ENCODE results near the gene CNPY1. TPM values are rescaled to one million over a fixed set of nuclear protein-coding genes. Genes with fewer than 3 reads are reported as not detected.

Gene CNPY1
- polyA plus RNA-seq, 1 experiment, result not detected

GRCh38 chr7:155571581-155572345 is 25.4 kb upstream of the CNPY1 start:
- CTCF ChIA-PET, result no interaction called here
- Histone ChIP-seq H3K27ac (ENCODE audit: low read depth, low read length) (no peak overlapping the region), H3K4me3 (ENCODE audit: low read depth, low read length) (no peak overlapping the region), H3K9me3 (ENCODE audit: control insufficient read depth, insufficient read depth, low read length) (no peaks in the 10 kb centered on the region), H3K27me3 (ENCODE audit: control insufficient read depth, insufficient read depth, low read length) (no peaks in the 10 kb centered on the region)
- DNase-seq (ENCODE audit: low read depth, low spot score), result no peak
- POLR2A ChIA-PET, result no interaction called here
- no peak for TF ChIP-seq CTCF (IDR thresholded peaks at IDR 0.05; ENCODE audit: low read depth, low read length)

- no peak for DNase-seq (ENCODE audit: low read depth, low spot score)
- H3K9me3 ChIP-seq (ENCODE audit: control insufficient read depth, insufficient read depth, low read length), result no peaks in the 10 kb centered on the region; the same call in 1 of the 2 replicates
- no peak overlapping the region for H3K4me3 ChIP-seq (ENCODE audit: low read depth, low read length)
- ChIA-PET POLR2A (no interaction called here), CTCF (no interaction called here)
- TF ChIP-seq CTCF (IDR thresholded peaks at IDR 0.05; ENCODE audit: low read depth, low read length), result no peak
- H3K27me3 ChIP-seq (ENCODE audit: control insufficient read depth, insufficient read depth, low read length), result no peaks in the 10 kb centered on the region
- no peak overlapping the region for H3K27ac ChIP-seq (ENCODE audit: low read depth, low read length)
These were observed 24.6 kb upstream of the CNPY1 start for GRCh38 chr7:155570991-155571390.

- ChIA-PET CTCF (interaction anchor here (1.1 kb wide), 1 partner anchor 29 kb away, joined by 4 read pairs; no protein-coding TSS in a partner anchor), POLR2A (no interaction called here)
- DNase-seq (ENCODE audit: low read depth, low spot score), result no peak
- TF ChIP-seq CTCF (IDR thresholded peaks at IDR 0.05; ENCODE audit: low read depth, low read length), result no peak
- H3K27me3 ChIP-seq (ENCODE audit: control insufficient read depth, insufficient read depth, low read length), result no peaks in the 10 kb centered on the region
- H3K4me3 ChIP-seq (ENCODE audit: low read depth, low read length), result no peak overlapping the region
- H3K27ac ChIP-seq (ENCODE audit: low read depth, low read length), result no peak overlapping the region
- no peaks in the 10 kb centered on the region; the same call in 1 of the 2 replicates for H3K9me3 ChIP-seq (ENCODE audit: control insufficient read depth, insufficient read depth, low read length)
These were observed 24.0 kb upstream of the CNPY1 start for GRCh38 chr7:155570171-155570958.

DNA sequence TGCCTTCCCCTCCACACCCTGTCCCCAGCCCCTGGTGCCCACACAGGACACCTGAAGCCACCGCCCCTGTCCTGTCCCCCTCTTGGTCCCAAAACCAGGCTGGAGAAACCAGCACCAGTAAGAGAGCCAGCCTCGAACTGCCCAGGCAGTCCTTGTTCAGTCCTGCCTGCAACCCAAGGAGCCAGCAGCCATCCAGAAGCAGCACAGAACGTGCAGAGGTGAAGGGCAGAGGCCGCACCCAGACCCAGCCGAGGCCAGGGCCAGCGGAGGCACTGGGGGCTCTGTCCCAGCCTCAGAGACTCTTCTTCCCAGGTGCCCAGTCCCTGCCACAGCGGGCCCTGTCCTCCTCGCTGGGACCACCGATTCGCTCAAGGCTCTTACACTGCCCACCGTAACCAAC is 23.3 kb upstream of the CNPY1 start:
- Histone ChIP-seq H3K4me3 (ENCODE audit: low read depth, low read length) (no peak overlapping the region), H3K27ac (ENCODE audit: low read depth, low read length) (no peak overlapping the region), H3K9me3 (ENCODE audit: control insufficient read depth, insufficient read depth, low read length) (no peaks in the 10 kb centered on the region; the same call in 1 of the 2 replicates), H3K27me3 (ENCODE audit: control insufficient read depth, insufficient read depth, low read length) (no peaks in the 10 kb centered on the region)
- ChIA-PET POLR2A (no interaction called here), CTCF (interaction anchor here (1.1 kb wide), 1 partner anchor 29 kb away, joined by 4 read pairs; no protein-coding TSS in a partner anchor)
- DNase-seq (ENCODE audit: low read depth, low spot score), result no peak
- TF ChIP-seq CTCF (IDR thresholded peaks at IDR 0.05; ENCODE audit: low read depth, low read length), result no peak

All from AG04450 (cell line).